Activated CD8-positive, alpha-beta memory T cell treated with anti-CD3 and anti-CD28 coated beads, Interleukin-2, amount 10 ng/mL, durations not matched to agents 7 days and 5 days (primary cell): ENCODE results near the gene EFHC1. TPM values are rescaled to one million over a fixed set of nuclear protein-coding genes. Genes with fewer than 3 reads are reported as not detected.

ENCODE experiments used
- ATAC-seq: fragments of 150-1000 bp; cut with Tn5 transposase; one replicate; pipeline ENCODE4 v1.10.0; 2021; ENCODE audit warnings: moderate library complexity
- CTCF ChIA-PET: fragments of 350-600 bp; sonication (Branson Sonifier 250); formaldehyde crosslinking; loops from one replicate; lab custom pipeline; 2021; ENCODE audit warnings: antibody characterized with exemption; lab: Charles Lee
- DNase-seq: peaks from one replicate; pipeline ENCODE4 v3.0.0-alpha.2; 2020
- H3K27ac Mint-ChIP-seq: one replicate; pipeline ENCODE4 v1.8.0; 2021; ENCODE audit warnings: mild to moderate bottlenecking, mixed read lengths
- H3K27me3 Mint-ChIP-seq: one replicate; pipeline ENCODE4 v1.8.0; 2021; ENCODE audit warnings: mixed read lengths
- H3K36me3 Mint-ChIP-seq: one replicate; pipeline ENCODE4 v1.8.0; 2021; ENCODE audit warnings: mild to moderate bottlenecking, mixed read lengths
- H3K4me1 Mint-ChIP-seq: one replicate; pipeline ENCODE4 v1.8.0; 2021; ENCODE audit warnings: mixed read lengths
- H3K4me3 Mint-ChIP-seq: one replicate; pipeline ENCODE4 v1.8.0; 2021; ENCODE audit warnings: mild to moderate bottlenecking, moderate library complexity, mixed read lengths
- H3K9me3 Mint-ChIP-seq: one replicate; pipeline ENCODE4 v1.8.0; 2022; ENCODE audit warnings: low read depth, mixed read lengths
- total RNA-seq, 2 experiments: library from RNA; stranded (reverse); gene quantifications; one replicate each; pipeline ENCODE4 v1.2.3, GENCODE V29; 2021

Gene EFHC1
- total RNA-seq, 2 experiments from 2014 or later, result 1.7 to 2.1 TPM

DNA sequence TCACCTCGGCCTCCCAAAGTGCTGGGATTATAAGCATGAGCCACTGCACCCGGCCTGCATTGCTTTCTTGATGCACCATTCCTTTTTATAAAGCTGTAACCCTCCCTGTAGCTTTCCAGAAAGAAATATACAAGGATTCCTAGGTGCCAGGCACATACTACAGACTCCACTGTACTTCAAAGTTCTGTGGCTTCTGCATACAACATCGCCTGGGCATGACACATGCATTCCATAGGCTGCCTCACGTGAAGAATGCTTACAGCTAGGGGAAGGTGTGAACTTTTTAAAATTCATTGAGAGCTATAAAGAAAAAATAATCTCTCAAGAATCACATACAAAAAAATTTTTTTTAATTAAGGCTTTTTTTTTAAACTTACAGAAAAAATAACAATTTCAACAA, 106.5 kb downstream of the EFHC1 start:
- DNase-seq (no peak), ATAC-seq (no peak)
- Mint-ChIP-seq H3K27ac (no peak overlapping the region), H3K36me3 (no peaks in the 10 kb centered on the region), H3K4me1 (peaks cover 7% of the 10 kb centered on the region), H3K9me3 (no peaks in the 10 kb centered on the region), H3K4me3 (no peak overlapping the region), H3K27me3 (no peaks in the 10 kb centered on the region)
- CTCF ChIA-PET, result no interaction called here

DNA sequence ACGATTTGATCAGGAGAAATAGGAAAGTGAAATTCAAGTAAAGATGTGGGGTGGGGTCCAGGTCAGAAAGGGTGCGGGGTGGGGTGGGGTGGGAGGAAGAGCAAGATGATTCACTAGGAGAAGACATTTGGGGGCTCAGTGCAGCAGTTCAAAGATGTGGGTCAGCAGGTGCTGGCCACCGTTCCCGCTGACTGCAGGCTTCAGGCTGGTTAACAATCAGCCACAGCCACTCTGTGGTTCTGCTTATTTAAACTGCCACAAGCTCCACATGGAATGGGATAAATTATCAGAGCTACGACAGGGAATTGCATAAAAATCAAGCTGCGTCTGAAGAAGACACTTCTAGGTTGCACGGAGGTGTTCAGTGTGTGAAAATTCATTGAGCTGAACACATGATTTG, 107.3 kb downstream of the EFHC1 start:
- H3K27me3 Mint-ChIP-seq, result no peaks in the 10 kb centered on the region
- CTCF ChIA-PET, result no interaction called here

DNA sequence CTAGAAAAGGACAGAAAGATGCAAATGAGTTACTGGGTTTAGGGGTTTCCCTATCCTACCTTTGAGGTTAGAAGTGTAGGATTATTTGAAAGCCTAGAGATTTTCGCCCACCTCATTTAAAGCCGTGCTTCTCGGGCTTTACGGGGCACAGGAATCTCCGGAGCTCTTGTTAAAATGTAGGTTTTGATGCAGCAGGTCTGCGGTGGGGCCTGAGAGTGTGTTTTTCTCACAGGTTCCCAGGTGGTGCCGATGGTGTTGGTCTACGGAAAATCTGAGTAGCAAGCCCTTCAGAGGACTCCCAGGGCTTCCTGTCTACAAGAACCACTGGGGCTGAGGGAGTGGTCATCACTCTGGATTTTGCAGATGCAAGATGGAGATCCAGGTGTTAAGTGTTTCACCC, 109.2 kb downstream of the EFHC1 start:
- Mint-ChIP-seq H3K27me3 (no peaks in the 10 kb centered on the region), H3K36me3 (no peaks in the 10 kb centered on the region), H3K9me3 (no peaks in the 10 kb centered on the region), H3K27ac (no peak overlapping the region), H3K4me3 (no peak overlapping the region), H3K4me1 (peaks cover 9% of the 10 kb centered on the region)
- no peak for DNase-seq
- no peak for ATAC-seq
- CTCF ChIA-PET, result interaction anchor here (1.2 kb wide), 1 partner anchor 15 kb away, joined by 4 read pairs; no protein-coding TSS in a partner anchor

More for the DNA sequence above, 107.3 kb downstream of the EFHC1 start:
- no peak overlapping the region for H3K27ac Mint-ChIP-seq
- ATAC-seq, result no peak
- H3K36me3 Mint-ChIP-seq, result no peaks in the 10 kb centered on the region
- peaks cover 7% of the 10 kb centered on the region for H3K4me1 Mint-ChIP-seq
- no peaks in the 10 kb centered on the region for H3K9me3 Mint-ChIP-seq
- no peak overlapping the region for H3K4me3 Mint-ChIP-seq
- no peak for DNase-seq

DNA sequence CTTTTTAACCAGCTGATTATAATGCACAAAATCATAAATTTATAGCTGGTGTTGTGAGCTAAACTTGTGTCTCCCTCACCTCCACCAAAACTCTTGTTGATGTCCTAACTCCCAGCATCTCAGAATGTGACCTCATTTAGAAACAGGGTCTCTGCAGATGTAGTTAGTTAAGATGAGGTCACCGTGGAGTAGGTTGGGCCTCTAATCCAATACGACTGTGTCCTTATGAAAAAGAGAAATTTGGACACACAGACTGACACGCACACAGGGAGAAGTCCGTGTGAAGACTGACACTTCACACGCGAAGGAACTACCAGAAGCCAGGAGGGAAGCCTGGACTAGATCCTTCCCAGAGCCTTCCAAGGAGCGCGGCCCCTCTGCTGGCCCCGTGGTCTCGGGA, 110.2 kb downstream of the EFHC1 start:
- H3K9me3 Mint-ChIP-seq, result no peaks in the 10 kb centered on the region
- H3K4me1 Mint-ChIP-seq, result peaks cover 20% of the 10 kb centered on the region
- no peaks in the 10 kb centered on the region for H3K36me3 Mint-ChIP-seq
- H3K27me3 Mint-ChIP-seq, result no peaks in the 10 kb centered on the region
- no peak overlapping the region for H3K4me3 Mint-ChIP-seq
- DNase-seq, result no peak
- CTCF ChIA-PET, result interaction anchor here (1.2 kb wide), 1 partner anchor 16 kb away, joined by 4 read pairs; no protein-coding TSS in a partner anchor
- no peak overlapping the region for H3K27ac Mint-ChIP-seq
- no peak for ATAC-seq

DNA sequence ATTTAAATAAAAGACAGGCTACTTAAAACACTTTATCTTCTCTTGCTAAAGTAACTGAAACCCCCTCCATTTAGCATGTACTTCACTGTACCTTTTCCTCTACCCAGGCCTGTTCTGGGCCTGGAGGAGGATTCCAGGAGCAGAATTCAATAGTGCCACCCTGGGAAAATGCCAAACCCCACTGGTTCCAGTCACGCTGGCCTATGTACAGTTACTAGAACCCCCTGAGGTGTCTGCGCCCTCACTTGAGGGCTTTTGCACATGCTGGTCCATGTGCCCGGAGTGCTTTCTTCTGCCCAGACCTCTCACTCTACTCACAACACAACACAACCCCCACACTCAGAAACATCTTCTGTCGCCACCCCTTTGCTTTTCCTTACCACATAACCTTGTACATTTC, 111.3 kb downstream of the EFHC1 start:
- Mint-ChIP-seq H3K4me3 (no peak overlapping the region), H3K27me3 (no peaks in the 10 kb centered on the region), H3K4me1 (peaks cover 26% of the 10 kb centered on the region), H3K27ac (no peak overlapping the region), H3K9me3 (no peaks in the 10 kb centered on the region), H3K36me3 (no peaks in the 10 kb centered on the region)
- CTCF ChIA-PET, result interaction anchor here (0.6 kb wide), 1 partner anchor 72 kb away, joined by 4 read pairs; no protein-coding TSS in a partner anchor
- ATAC-seq, result no peak
- no peak for DNase-seq

DNA sequence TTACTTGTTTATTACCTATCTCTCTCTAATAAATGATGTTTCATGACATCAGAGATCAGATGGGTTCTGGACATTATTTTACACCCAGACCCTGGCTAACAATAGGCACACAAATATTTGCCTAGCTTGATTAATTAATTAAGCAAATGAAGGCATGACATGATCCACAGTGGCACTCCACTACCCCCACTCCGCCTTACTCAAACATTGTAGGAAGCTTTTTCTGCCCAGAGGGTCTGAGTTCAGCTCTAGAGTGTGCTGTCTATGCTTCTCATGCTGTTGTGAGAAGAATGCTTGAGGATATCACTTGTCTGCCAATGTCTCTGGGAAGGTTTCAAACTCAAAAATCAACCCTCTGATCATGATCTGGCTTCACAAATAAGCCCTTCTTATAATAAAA, 111.7 kb downstream of the EFHC1 start:
- ATAC-seq (no peak), DNase-seq (no peak)
- Mint-ChIP-seq H3K9me3 (no peaks in the 10 kb centered on the region), H3K27me3 (no peaks in the 10 kb centered on the region), H3K36me3 (no peaks in the 10 kb centered on the region), H3K27ac (no peak overlapping the region), H3K4me1 (peaks cover 30% of the 10 kb centered on the region), H3K4me3 (no peak overlapping the region)
- CTCF ChIA-PET, result no interaction called here

DNA sequence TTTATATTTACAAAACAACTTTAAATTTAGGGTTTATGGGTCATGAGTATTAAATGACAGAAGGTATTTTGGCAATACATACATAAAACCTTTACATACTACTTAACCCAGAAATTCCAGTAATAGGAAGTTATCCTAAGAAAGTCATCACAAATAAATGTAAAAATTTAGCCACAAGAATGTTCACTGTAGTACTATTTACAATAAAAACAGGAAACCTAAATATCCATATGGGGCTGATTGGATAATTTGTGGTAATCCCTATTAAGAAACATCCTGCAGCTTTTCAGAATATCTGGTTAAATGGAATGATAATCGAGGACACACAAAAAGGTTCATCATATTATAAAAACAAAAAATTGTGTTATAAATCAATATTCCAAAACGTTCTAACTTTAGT, 112.3 kb downstream of the EFHC1 start:
- CTCF ChIA-PET, result no interaction called here

DNA sequence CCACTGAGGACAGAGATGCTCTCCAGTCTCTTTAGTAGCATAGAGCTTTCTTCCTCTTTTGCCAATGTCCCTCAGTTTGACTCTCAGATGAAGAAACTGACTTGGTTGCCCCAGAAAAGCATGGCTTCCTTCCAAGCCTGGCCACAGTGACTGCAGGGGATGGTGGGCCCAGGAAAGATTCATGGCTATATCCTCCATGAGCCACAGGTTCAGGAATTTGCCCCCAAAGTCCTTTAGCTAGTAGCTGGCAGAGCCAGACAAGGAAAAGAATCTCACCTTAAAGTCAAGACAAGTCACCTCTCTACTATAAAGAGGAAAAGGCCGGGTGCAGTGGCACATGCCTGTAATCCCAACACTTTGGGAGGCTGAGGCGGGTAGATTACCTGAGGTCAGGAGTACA, 113.3 kb downstream of the EFHC1 start:
- H3K9me3 Mint-ChIP-seq, result no peaks in the 10 kb centered on the region
- no peaks in the 10 kb centered on the region for H3K36me3 Mint-ChIP-seq
- no peak overlapping the region for H3K27ac Mint-ChIP-seq
- no peak for ATAC-seq
- H3K4me3 Mint-ChIP-seq, result no peak overlapping the region
- peaks cover 47% of the 10 kb centered on the region for H3K4me1 Mint-ChIP-seq
- H3K27me3 Mint-ChIP-seq, result no peaks in the 10 kb centered on the region
- DNase-seq, result no peak
- CTCF ChIA-PET, result interaction anchor here (4.7 kb wide), 1 partner anchor 43 kb away, joined by 26 read pairs; the partner anchor contains the start of gene TRAM2

More for the DNA sequence above, 112.3 kb downstream of the EFHC1 start:
- Mint-ChIP-seq H3K4me1 (peaks cover 37% of the 10 kb centered on the region), H3K36me3 (no peaks in the 10 kb centered on the region), H3K9me3 (no peaks in the 10 kb centered on the region), H3K4me3 (no peak overlapping the region), H3K27ac (no peak overlapping the region), H3K27me3 (no peaks in the 10 kb centered on the region)
- ATAC-seq (no peak), DNase-seq (no peak)

DNA sequence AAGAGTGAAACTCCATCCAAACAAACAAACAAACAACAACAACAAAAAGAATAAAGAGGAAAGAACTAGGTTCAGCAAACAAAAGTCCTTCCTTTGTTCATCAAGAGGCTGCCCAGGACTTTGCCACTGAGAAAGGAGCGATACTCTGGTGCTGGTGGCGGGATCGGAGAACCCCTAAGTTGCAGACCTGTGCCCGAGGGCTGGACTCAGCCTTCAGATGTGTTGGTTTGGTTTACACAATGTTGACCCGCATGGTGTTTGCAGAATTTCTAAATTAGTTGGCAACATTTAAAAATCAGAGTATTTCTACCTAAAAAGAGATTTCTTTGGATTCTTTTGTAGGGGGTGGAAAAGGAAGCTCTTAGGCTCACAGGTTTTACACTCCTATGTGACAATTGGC, 114.2 kb downstream of the EFHC1 start:
- DNase-seq (no peak), ATAC-seq (no peak)
- CTCF ChIA-PET, result interaction anchor here (1.2 to 4.7 kb wide), 5 partner anchors 34 to 129 kb away, joined by 3 to 26 read pairs (median 5); partner anchors contain the start of gene TRAM2
- H3K9me3 Mint-ChIP-seq, result no peaks in the 10 kb centered on the region
- no peaks in the 10 kb centered on the region for H3K36me3 Mint-ChIP-seq
- H3K4me1 Mint-ChIP-seq, result peaks cover 49% of the 10 kb centered on the region
- no peak overlapping the region for H3K4me3 Mint-ChIP-seq
- H3K27me3 Mint-ChIP-seq, result no peaks in the 10 kb centered on the region
- no peak overlapping the region for H3K27ac Mint-ChIP-seq

DNA sequence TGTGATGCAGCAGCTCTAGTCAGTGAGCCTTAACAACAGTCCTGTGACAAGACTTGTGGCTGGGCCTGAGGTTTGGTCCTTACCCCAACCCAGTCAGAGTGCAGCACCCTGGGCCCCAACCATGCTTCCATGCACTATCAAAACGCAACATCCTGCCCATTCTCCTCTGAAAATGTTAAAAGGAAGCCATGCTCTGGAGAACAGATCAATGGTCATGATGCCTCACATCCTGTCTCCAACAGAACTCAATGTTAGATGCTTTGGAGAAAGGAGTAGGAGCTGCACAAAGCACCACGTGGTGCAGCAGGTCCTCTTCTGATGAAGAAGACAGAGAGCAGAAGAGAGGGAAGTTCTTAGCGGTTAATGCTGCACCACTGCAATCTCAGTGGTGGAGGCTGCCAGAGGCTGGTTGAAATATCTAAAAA, 114.8 kb downstream of the EFHC1 start:
- CTCF ChIA-PET, result interaction anchor here (1.1 to 4.7 kb wide), 8 partner anchors 34 to 173 kb away, joined by 3 to 26 read pairs (median 4); partner anchors contain the start of genes PAQR8 and TRAM2
- Mint-ChIP-seq H3K4me3 (no peak overlapping the region), H3K9me3 (no peaks in the 10 kb centered on the region), H3K27ac (peak overlapping the region; percentile 83), H3K4me1 (peaks cover 49% of the 10 kb centered on the region), H3K36me3 (peaks cover 1% of the 10 kb centered on the region), H3K27me3 (peaks cover 6% of the 10 kb centered on the region)
- DNase-seq, result peak; percentile 91
- peak; percentile 81 for ATAC-seq

DNA sequence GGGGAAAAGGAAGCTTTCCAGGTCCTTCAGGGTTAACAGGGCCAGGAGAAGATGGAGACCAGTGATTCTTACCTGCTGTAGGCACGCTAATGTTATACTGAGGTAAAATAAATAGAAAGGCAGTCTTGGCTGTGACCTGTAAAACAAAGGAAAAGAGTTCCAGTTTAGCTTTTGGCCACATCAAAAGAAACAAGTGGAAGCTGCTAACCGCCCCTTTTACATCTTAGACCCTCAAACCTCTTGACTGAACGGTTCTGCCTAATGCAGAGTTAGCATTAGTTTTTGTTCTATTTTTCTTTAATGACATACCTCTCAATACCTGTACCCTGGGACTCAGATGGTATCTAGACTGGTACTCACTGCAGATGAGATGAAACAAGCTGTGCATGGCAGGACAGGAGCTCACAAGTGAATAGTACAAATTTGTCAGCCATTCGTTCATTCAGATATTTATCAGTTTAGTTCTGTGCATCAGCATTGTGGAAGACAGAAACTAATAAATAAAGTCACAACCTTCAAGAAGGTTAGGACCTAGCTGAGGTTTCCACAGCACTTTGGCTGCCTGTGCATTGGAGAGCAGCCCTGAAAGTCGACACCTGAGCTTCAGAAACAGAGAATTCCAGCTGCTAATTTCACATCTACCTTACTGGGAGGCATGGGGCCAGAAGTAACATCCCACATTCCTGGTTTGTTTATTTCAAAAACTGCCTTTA, 115.7 kb downstream of the EFHC1 start:
- H3K4me3 Mint-ChIP-seq, result no peak overlapping the region
- peaks cover 49% of the 10 kb centered on the region for H3K4me1 Mint-ChIP-seq
- peaks cover 1% of the 10 kb centered on the region for H3K36me3 Mint-ChIP-seq
- DNase-seq (no peak), ATAC-seq (no peak)
- no peaks in the 10 kb centered on the region for H3K9me3 Mint-ChIP-seq
- CTCF ChIA-PET, result interaction anchor here (1.1 to 4.7 kb wide), 7 partner anchors 35 to 174 kb away, joined by 3 to 26 read pairs (median 5); partner anchors contain the start of genes PAQR8 and TRAM2
- H3K27ac Mint-ChIP-seq, result peak overlapping the region; percentile 25
- peaks cover 8% of the 10 kb centered on the region for H3K27me3 Mint-ChIP-seq

DNA sequence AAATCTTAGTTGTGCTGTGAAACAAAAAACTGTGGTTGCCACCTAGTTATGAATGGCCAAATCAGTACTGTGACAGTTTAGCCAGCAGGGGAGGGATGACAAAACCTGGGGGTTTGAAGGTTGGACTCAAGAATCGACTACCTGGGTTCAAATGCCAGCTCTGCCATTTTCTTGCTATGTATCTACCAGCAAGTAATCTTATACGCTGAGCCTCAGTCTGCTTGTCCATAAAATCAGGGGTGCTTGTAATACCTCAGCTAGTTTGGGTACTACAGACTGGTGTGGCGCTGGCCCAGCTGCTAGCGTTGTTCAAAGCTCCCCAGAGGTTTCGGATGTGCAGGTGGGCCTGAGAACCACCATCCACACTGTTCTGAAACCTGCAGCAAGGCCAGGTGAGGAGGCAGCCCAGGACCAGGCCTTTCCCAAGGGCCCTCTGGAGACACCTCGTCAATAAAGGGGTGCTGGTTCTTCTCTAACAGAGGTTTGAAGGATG, 116.3 kb downstream of the EFHC1 start:
- CTCF ChIA-PET, result interaction anchor here (1.7 to 4.7 kb wide), 4 partner anchors 40 to 146 kb away, joined by 4 to 26 read pairs (median 6); partner anchors contain the start of gene TRAM2
- Mint-ChIP-seq H3K27ac (no peak overlapping the region), H3K27me3 (peaks cover 8% of the 10 kb centered on the region), H3K36me3 (peaks cover 1% of the 10 kb centered on the region), H3K9me3 (no peaks in the 10 kb centered on the region), H3K4me3 (no peak overlapping the region), H3K4me1 (peaks cover 49% of the 10 kb centered on the region)
- no peak for DNase-seq
- ATAC-seq, result no peak

DNA sequence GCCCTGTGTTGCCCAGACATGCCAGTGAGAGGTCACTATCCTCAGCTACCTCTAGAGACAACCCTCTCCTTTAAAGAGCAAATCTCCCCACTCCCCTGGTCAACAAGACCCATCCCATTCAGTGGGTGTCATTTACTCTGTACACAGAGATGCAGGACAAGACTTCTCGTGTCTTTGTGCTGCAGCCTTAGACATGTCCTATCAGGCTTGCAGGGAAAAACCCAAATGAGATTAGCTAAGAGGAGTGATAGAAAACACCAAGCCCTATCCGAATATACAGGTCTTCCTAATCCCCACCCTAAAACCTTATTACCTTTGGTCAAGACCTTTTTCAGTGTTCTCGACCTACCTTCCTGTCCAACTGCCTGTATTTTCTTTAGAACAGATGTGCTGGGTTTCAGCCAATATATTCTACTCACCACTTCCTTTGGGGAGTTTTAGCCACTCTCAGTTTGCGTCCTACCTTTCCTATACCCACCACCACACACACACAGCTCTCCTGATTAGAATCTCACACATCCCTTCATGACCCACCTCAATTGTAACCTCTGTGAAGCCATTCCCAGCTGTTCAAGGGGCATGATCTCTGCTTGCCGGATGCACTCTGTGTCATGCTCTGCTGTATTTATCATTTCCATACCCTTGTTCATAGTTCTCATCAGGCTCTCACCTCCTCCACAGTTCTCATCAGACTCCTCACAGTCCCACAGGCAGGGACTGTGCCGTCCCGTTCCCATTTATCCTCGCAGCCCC, 117.0 kb downstream of the EFHC1 start:
- H3K9me3 Mint-ChIP-seq, result no peaks in the 10 kb centered on the region
- peak overlapping the region; percentile 22 for H3K27ac Mint-ChIP-seq
- CTCF ChIA-PET, result interaction anchor here (4.7 kb wide), 1 partner anchor 39 kb away, joined by 26 read pairs; the partner anchor contains the start of gene TRAM2
- ATAC-seq (peak; percentile 34), DNase-seq (peak; percentile 63)
- H3K36me3 Mint-ChIP-seq, result peaks cover 1% of the 10 kb centered on the region
- peaks cover 8% of the 10 kb centered on the region for H3K27me3 Mint-ChIP-seq
- peaks cover 49% of the 10 kb centered on the region for H3K4me1 Mint-ChIP-seq
- H3K4me3 Mint-ChIP-seq, result peak overlapping the region; percentile 0
